ENCODE measurements around the gene CDS2.
"Not testable (repeated sequence)": the region's sequence is repeated elsewhere in the genome, so short reads cannot be mapped to it uniquely, and the experiment has no call there.

CDS2 gene

GRCh38 chr20:5126512-5127203 is at the start of gene CDS2:
CDS2 (plus strand) TSS chr20:5127008; CDS start chr20:5127093, 85 bp downstream.
- FAIRE-seq, result peak; percentile 99
- DNase-seq (ENCODE audit: extremely low spot score, insufficient read length, low read depth), result peak; percentile 97

DNA sequence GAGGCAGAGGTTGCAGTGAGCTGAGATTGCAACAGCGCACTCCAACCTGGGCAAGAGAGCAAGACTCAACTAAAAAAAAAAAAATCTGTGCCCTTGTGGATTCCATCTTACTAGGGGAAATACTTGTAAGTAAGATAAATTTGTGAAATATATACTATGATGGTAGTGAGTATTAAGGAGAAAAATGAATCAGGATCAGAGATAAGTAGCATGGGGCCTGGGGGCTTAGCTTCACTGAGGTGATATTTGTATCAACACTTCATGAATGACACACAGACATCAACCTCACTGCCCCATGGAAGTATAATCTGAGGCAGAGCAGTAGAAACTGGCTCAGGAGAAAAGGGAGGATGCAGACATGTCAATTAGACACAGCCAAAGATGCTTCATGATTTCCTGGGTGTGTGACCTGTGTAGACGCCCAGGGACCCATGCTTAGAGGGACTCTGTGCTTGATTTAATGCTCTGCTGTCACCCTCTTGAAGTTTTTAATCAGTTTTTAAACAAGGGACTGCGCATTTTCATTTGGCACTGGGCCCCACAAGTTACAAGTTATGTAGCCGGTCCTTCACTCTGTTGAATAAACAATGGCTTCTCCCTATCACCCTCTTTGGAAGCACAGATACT is 48.9 kb upstream of the CDS2 start:
- DNase-seq (ENCODE audit: extremely low spot score, insufficient read length, low read depth) (no peak), FAIRE-seq (no peak)

DNA sequence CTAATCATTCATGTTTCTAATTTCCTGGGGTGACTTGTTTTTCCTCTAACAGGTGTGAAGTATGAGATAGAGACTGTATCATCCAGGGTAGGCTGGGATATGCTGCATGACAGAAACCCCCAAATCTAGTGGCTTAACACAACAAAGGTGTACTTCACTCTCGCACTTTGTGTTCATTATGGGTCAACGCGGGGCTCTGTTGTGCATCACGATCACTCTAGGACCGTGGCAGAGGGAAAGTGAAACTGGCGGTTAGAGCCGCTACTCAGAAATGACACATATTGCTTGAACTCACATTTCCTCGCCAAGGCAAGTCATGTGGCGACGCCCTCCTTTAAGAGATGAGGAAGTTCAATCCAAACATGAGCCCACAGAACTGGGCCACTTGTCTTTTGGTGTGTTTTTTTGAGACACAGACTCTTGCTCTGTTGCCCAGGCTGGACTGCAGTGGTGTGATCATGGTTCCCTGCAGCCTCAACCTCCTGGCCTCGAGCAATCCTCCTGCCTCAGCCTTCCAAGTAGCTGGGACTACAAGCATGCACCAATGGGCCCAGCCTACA is 48.3 kb upstream of the CDS2 start:
- DNase-seq (ENCODE audit: extremely low spot score, insufficient read length, low read depth), result peak; percentile 75

GRCh38 chr20:5080384-5080877 is 46.4 kb upstream of the CDS2 start:
- DNase-seq (ENCODE audit: extremely low spot score, insufficient read length, low read depth) (no peak), FAIRE-seq (peak; percentile 15)

More for the DNA sequence above, 48.3 kb upstream of the CDS2 start:
- peak; percentile 100 for FAIRE-seq

GRCh38 chr20:5085380-5085779 is 41.4 kb upstream of the CDS2 start:
- FAIRE-seq, result no peak
- DNase-seq (ENCODE audit: extremely low spot score, insufficient read length, low read depth), result no peak

DNA sequence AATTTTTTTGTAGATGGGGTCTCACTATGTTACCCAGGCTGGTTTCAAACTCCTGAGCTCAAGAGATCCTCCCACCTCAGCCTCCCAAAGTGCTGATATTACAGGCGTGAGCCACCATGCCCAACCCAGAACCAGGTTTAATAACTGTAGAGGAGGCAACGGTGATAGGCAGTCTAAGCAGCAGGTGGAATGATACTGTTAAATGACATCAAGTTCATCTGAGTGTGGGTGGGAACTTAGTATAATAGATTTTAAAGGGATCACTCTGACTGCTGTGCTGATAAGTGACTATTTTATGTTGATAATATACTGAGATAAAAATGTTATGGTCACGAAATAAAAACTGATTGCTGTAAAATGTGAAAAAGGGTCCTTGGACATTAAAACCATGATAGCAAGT is 38.1 kb upstream of the CDS2 start:
- DNase-seq (ENCODE audit: extremely low spot score, insufficient read length, low read depth) (no peak), FAIRE-seq (no peak)

- FAIRE-seq (peak; percentile 87), DNase-seq (ENCODE audit: extremely low spot score, insufficient read length, low read depth) (no peak)
Measured at GRCh38 chr20:5090191-5090590, 36.6 kb upstream of the CDS2 start.

DNA sequence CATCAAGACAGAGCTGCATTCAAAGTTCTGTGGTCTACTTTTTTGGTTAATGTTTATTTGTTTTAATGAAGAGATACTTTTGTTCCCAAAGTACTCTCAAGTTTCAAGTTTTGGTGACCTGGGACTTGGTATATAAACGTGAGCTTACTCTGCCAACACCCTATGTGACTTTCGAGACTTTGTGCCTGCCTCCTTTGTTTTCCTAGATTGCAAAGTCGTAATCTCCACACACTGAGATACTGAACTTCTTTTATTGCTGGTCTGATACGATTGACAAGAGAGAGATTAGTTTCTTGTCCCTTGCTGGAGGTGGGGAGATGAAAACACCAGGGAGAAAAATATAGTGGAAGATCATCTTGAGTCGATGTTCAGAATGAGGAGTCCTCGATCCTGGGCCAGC is 34.9 kb upstream of the CDS2 start:
- FAIRE-seq (no peak), DNase-seq (ENCODE audit: extremely low spot score, insufficient read length, low read depth) (no peak)

- DNase-seq (ENCODE audit: extremely low spot score, insufficient read length, low read depth), result no peak
- FAIRE-seq, result no peak
Measured at GRCh38 chr20:5092765-5093339, 34.0 kb upstream of the CDS2 start.

DNA sequence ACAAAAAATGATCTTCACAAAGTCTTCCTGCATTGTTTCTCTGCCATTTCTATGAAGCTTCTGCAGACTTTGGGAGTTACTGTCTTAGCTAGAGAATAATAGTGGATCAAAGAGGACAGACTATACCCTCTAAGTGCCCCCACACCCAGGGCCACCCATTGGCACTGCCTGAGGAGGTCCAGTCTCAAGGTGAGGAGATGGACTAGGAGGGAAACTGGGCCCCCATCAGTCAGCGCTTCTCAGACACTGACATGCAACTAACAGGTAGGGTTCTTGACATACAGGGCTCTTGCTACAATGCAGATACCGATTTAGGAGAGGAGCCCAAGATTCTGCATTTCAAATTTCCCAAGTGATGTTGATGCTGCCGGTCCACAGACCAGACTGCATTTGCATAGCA is 31.4 kb upstream of the CDS2 start:
- FAIRE-seq (no peak), DNase-seq (ENCODE audit: extremely low spot score, insufficient read length, low read depth) (no peak)

DNA sequence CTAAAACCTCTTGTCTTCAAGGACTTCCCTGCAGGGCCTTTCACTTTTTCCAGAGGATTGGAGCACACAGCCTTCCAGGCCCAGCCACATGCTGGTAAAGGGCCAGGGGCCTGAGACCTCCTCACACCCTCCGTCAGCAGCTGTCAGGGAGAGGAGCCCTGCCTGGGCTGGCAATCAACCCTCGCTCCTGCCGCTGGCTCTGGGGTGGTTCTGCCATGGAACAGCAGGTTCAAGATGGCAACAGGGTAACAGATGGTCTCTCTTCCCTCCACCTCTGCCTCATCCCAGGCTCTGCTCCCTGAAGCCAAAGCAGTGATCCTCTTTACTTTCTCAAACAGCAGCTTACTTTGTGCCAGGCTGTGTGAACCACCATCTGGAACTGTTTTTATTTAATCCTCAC is 30.9 kb upstream of the CDS2 start:
- DNase-seq (ENCODE audit: extremely low spot score, insufficient read length, low read depth) (no peak), FAIRE-seq (no peak)

- no peak for FAIRE-seq
- no peak for DNase-seq (ENCODE audit: extremely low spot score, insufficient read length, low read depth)
Measured at GRCh38 chr20:5096463-5096862, 30.3 kb upstream of the CDS2 start.

GRCh38 chr20:5099009-5099408 is 27.8 kb upstream of the CDS2 start:
- FAIRE-seq; DNase-seq (ENCODE audit: extremely low spot score, insufficient read length, low read depth): not testable (repeated sequence)

GRCh38 chr20:5099909-5100308 is 26.9 kb upstream of the CDS2 start:
- FAIRE-seq; DNase-seq (ENCODE audit: extremely low spot score, insufficient read length, low read depth): not testable (repeated sequence)

DNA sequence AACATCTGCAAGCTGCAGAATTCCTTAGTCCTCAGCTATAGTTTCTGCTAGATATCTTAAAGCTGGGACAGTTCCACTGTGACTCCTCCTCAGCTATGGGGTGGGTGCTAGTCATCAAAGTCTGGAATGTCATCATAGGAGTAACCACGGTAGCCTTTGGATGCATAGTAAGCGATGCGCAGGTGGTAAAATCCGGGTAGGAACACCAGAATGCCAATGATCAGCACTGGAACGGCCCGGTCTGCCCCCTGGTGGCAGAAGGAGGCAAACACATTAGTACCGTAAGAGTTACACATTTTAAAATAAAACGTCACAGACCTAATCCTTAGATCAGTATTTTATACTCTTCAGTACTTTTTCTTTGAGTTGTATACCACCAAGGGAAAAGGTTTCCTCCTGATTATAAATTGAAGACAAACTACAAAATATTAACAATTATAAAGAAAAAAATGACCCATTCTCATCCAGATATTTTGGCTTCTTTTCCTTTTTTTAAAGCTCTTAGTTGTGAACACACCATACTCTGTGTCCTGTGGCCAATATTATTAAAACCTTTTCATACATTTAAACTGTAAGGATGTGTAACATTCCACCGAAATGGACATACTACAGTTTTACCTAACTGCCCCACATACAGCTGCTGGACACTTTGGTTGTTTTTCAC is 26.0 kb upstream of the CDS2 start:
- peak; percentile 42 for FAIRE-seq
- DNase-seq (ENCODE audit: extremely low spot score, insufficient read length, low read depth), result peak; percentile 22

GRCh38 chr20:5104479-5104878 is 22.3 kb upstream of the CDS2 start:
- DNase-seq (ENCODE audit: extremely low spot score, insufficient read length, low read depth) (no peak), FAIRE-seq (no peak)

GRCh38 chr20:5109276-5109675 is 17.5 kb upstream of the CDS2 start:
- no peak for FAIRE-seq
- DNase-seq (ENCODE audit: extremely low spot score, insufficient read length, low read depth), result no peak

GRCh38 chr20:5113615-5113986 is 13.2 kb upstream of the CDS2 start:
- DNase-seq (ENCODE audit: extremely low spot score, insufficient read length, low read depth), result no peak
- no peak for FAIRE-seq

GRCh38 chr20:5114403-5114802 is 12.4 kb upstream of the CDS2 start:
- no peak for DNase-seq (ENCODE audit: extremely low spot score, insufficient read length, low read depth)
- no peak for FAIRE-seq

DNA sequence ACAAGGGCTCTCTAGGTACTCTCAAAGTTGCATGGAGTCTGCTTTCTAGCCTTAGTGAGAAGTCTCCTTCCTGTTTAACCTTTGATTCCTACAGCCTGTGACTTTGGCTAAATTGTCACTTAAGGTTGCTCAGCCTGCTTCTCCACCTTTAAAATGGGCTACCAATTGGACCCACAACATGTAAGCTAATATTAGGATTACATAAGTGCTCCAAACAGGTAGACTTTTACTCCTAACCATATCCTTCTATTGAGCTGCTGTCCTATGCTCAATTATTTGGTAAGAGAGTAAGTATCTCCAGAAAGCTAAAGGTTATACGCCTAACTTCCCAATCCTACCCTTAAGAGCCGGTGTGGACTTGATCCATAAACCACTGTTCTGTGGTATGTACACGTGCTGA is 9.9 kb upstream of the CDS2 start:
- no peak for FAIRE-seq
- no peak for DNase-seq (ENCODE audit: extremely low spot score, insufficient read length, low read depth)

All from GM18507 (cell line).